HG02623 (cell line): ENCODE results near the gene TLR4.
A peak's percentile ranks its signal among the peaks of the same experiment; 100 is the strongest.

Experiments
- ATAC-seq: cut with Tn5 transposase; IDR thresholded peaks from one replicate; pipeline ENCODE4 v1.9.1; 2021; ENCODE audit warnings: moderate library complexity; ENCODE audit not compliant: unreplicated experiment

TLR4 gene

DNA sequence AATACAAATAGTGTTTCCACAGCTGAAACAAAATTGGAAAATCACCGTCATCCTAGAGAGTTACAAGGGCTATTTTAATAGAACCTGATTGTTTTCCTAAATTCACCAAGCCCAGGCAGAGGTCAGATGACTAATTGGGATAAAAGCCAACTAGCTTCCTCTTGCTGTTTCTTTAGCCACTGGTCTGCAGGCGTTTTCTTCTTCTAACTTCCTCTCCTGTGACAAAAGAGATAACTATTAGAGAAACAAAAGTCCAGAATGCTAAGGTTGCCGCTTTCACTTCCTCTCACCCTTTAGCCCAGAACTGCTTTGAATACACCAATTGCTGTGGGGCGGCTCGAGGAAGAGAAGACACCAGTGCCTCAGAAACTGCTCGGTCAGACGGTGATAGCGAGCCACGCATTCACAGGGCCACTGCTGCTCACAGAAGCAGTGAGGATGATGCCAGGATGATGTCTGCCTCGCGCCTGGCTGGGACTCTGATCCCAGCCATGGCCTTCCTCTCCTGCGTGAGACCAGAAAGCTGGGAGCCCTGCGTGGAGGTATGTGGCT lies at the start of gene TLR4:
TSS of gene TLR4 (plus strand) at position 380 of the 552 bp plus-strand sequence. CDS start at position 450, 70 bp downstream.
- peak; percentile 100 for ATAC-seq

DNA sequence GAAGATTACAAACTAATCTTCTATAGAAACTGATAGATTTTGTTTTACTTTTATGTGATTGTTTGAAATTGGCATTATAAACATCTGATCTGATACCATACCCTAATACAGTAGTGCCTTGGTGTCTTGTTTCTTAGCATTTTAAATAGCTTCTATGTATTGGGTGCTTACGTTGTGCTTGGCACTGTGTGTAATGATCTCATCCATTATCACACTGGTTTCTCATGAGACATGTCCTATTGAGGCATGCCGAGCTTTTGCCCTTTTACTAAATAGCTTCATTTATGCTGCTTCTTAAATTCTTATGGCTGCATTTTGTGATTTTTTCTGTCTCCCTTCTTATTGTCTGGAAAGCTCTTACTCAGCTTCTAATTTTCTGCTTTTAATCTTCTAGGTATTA lies 48.2 kb upstream of the TLR4 start:
- no peak for ATAC-seq

DNA sequence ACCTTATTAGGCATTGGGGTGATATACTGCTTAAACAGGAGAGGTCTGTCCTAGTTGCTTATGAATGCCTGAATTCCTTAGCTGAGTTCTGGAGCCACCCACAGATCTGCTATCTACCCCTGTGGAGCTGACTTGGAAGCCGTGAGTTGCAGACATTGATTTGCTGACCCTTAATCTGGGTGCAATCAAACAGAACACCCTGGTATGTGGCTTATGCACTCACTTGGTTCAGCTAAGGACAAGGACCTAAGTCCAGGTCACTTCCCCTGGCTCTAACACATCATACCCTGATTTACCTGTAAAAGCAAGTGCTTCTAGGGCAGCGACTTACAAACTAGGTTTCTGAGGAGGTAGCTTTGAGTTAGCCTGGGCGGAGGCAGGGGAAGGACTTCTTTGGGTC lies 41.6 kb upstream of the TLR4 start:
- ATAC-seq, result no peak

DNA sequence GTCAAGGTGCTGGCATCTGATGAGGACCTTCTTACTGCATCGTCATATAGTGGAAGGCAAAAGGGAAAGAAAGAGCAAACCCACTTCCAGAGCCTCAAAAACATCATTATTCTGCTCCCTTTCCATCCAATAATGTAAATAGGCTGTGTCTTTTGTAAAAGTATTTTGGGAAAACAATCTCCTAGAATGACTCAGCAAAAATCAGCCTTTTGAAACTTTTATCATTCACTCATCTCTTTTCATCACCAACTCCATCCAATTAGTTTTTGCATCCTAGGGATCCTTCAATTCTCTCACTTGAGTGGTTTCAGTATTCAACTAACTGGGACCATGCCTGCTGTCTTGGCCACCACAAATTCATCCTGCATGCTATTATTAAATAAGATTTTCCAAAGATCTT lies 39.8 kb upstream of the TLR4 start:
- no peak for ATAC-seq

DNA sequence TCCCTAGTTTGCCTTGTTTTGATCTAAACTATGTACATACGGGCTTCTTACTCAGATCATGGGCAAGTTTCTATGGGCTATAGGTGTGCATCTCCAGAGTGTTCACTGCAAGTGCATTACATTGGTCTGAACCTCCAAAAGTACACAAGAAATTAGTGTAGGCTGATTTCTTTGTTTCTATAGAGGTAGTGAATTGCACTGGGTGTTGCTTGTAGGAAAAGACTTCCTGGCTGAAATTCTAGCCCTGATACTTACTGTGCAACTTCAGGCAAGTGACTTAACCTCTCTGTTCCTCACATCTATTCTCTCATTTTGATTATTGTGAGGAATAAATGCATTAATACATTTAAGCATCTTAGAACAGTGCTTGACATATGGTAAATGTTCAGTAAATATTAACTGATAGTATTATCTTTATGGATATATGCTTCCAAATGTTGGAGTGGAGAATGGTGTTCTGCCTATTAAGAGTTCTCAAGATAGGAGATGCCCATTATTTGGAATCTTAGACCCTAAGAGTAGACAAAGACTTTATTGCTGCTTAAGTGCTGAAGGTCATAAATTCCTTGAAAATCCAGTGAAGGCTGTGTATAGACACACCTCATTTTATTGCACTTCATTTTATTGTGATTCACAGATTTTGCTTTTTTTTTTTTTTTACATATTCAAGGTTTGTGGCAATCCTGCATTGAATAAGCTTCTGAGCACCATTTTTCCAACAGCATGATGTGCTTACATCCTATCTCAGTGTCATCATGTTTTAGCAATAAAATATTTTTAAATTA lies 38.4 kb upstream of the TLR4 start:
- ATAC-seq, result no peak

DNA sequence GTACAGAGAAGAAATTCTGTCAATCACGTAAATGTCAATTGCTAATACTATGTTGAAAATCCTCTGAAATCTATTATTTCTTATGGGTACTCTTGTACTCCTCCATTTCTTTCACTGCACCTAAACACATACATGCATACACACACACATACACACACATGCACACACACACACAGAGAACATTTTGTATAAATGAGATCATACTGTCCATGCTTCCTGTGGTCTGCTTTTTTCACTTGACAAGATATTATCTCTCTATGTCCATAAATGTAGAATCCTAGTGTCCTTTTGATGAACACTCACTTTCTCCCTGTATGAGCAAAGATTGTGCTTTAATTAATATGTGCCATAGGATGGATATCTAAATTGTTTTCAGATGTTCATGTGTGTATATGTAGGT lies 32.7 kb upstream of the TLR4 start:
- no peak for ATAC-seq

DNA sequence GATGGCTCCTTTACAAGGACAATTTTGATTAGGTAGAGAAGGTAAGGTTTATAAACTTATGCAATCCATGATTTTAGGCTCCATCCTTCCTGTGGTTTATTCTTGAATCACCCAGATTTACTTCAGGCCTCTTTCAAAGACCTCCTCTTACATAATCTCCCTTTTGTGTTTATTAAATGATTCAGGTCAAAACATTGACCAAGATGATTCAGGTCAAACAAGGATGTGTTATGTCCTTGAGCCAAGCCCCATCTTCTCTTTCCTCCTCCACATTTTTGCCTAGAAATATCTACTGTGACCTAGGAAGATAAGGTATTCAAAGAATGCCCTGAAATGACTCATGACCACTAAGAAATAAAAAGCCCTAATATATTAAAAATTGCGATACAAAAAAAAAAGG lies 31.8 kb upstream of the TLR4 start:
- no peak for ATAC-seq

DNA sequence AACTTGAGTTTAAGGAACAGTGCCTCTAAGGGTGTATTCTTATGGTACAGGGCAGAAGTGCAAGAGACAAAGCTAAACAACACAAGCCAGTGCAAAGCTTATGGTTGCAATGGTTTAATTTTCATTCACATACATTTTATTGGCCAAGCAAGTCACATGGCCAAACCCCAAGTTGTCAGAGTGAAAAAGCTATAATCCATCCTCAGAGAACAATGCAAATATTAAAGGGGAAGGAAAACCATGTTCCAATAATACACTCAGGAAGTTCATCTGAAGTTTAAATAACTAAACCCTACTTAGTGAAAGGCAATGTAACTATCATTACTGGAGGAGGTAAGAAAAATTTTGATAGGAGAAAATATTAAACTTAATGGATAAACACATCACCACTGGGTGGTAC lies 26.6 kb upstream of the TLR4 start:
- ATAC-seq, result no peak

DNA sequence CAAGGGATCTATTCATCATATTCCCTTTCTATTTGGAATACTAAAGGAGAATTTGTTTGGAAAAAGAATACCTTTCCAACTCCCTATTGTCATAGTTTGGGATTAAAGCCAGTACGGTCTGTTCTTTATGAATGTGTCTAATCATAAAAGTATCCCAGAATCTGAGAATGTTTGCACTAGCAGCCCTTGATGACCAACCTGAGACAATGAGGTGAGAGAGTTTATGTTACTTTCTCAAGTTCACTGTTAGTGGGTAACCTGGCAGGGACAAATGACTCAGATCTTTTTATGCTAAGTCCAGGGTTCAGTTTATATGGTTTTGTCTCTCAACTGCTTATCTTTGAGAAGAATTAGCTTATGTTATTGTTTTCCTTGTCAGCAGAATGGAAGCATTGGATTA lies 25.3 kb upstream of the TLR4 start:
- peak; percentile 38 for ATAC-seq

DNA sequence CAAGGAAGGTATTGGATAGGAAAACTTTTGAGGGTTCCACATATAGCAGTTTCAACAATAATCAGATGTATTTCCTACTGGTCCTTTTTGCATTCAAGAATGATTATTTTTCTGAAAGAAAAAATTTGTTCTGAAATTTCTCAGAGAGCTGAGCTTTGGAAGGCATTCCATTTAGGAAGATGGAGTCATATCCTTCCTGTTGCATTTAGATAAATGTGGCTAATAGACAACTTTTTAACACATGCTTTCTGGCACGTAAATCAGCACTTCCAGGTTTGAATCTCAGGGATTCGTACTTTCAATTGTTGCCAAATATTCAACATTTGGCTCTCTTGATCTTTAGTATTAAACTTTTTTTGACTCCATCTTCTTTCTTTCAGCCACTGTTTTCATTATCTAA lies 24.8 kb upstream of the TLR4 start:
- no peak for ATAC-seq

DNA sequence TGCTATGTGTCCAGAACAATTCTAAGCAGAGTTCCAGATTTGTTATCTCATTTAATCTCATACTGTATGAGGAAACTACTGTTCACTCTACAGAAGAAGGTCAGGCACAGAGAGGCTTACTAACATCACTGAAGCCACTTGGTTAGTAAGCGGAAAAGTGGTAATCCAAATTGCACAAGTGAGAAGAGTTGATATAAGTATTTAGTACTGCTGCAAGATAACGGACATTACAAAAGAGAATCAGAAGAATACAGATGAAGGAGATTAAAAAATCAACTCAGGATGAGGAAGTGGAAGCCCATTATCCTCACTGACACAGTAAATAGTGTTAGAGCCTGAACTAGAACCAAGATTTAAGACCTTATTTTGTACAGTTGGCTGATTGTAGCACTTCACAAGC lies 22.3 kb upstream of the TLR4 start:
- no peak for ATAC-seq

DNA sequence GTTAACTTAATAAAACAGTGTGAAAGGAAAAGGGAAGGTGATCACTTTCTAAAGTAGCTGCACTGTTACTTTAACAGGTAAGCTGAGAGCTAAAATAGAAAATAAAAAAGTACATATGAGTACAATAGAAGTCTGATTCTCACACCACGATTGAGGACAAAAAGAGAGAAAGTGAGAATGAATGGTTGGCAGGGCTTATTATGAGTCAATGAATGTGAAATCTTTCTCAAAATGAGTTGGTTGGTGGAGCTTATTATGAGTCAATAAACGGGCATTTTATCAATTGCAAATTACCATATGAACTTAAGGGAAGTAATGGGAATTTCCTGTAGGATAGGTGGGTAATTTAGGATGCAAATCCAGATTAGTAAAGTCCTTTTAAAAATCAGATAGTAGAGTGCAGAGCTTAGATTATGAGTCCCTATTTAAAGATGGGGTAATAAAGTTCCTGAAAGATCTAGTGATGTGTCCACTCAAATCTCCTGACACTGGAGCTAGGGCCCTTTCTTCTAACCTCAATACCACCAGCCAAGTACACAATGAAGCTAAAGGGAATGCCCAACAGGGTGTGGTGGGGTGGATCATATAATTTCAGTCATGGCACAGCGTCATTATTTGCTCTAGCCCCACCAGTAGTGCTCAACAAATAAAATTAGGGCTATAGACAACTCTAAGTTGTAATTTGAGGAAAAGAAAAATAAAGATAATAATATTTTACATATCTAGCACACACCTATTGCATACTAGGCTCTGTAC lies 21.1 kb upstream of the TLR4 start:
- ATAC-seq, result peak; percentile 63

DNA sequence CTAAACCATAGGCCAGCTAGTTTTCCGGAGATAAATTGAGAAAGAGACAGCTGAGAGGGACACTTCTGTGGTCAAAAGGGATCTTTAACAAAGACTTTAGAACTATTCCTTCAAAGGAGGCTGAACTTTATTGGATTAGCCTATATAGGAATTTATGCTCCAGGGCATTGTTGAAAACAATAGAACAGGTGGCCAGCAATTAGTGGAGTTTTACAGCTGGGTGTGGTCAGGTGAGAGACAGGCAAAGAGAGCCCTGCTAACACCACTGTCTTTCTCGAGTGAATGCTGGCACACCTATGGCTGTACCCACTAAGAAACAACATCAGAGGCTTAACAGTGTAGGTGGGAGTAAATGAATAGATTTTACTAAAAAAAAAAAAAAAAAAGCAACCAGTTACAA lies 16.7 kb upstream of the TLR4 start:
- ATAC-seq, result no peak

DNA sequence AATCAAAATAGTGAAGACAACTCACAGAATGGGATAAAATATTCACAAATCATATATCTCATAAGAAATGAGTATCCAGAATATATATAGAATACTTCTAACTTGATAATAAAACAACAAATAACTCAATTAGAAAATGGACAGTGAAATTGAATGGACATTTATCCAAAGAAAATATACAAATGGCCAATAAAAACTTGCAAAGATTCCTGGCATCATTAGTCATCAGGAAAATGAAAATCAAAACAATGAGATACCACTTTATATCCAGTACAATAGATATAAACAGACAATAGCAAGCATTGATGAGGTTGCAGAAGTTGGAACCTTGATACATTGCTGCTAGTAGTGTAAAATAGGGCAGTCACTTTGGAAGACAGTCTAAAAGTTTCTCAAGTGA lies 12.8 kb upstream of the TLR4 start:
- no peak for ATAC-seq

DNA sequence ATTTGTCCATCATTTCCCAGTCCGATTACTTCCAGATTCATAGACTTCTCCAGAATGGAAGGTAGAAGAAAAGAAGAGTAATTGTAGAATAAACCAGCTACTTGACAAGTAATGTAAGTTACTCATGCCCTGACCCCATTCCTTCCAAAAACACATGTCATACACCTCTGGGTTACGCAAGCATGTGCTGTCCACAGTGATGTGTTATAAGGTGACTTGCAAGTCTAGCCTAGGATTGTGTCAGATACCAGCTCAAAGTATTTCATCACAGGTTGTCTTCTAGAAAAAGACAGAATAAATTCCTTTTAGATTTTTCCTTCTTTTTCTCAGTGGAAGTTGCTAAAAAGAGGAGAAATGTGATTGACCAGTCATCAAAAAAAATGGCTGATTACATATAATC lies 8.0 kb upstream of the TLR4 start:
- ATAC-seq, result no peak

DNA sequence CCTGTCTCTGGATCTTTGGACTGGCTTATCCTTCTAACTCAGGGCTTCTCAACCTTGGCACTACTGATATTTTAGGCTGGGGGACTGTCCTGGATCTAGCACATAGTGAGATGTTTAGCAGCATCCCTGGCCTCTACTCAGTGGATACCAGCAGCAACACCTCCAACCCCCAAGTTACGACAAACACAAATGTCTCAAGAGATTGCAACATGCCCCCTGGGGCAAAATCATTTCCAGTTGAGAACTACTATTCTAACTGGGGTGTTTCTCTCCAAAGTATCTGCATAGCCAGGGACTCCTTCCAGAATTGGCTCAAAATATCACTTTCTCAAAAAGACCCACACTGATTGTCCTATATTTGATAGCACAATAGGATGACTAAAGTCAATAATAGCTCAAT lies 7.2 kb upstream of the TLR4 start:
- ATAC-seq, result no peak

DNA sequence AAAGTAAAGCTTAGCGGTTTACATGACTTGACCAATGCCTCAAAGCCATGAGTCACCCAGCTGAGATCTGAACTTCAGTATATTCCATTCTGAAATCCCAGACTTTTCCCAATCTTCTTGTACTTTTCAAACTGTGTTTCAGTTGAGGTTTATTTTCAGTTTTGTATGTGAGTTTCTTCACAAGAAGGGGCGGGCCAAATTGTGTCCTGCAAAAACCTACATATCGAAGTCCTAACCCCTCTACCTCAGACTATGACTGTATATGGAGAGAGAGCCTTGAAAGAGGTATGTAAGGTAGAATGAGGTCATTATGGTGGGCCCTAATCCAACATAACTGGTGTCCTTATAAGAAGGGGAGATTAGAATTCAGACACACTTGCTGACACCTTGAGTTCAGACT lies 666 bp upstream of the TLR4 start:
- no peak for ATAC-seq

DNA sequence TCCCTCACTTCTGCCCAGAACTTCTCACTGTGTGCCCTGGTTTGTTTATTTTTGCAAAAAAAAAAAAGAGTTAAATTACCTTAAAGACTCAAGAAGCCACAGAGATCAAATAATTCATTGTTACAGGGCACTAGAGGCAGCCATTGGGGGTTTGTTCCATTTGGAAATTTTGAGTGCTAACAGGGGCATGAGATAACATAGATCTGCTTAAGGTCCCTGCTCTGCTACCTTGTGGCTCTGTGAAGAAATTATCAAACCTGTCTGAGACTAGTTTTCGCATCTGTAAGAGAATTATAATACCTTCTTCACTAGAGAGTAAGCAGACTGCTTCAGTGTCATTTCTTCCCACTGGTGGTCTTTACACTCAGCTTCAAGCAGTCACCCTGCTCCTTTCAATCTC lies 394 bp downstream of the TLR4 start:
- ATAC-seq, result no peak

DNA sequence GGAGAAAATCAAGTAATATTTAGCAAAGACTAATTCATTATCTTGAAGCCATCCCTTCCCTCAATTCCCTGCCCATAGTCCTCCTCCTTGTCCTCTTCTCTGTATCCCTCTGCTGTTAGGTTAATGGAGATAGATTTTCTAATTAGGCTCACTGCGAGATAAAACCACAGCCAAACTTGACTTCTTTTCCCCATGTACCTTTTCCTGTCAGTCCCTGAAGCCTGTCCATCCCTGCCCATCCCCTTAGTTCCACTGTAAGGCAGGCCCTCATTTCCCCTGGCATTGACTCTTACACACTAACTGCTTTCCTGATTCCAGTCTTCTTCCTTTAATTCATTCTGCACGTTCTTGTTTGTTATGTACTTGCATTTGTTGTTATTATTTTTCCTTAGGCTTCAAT lies 1.2 kb downstream of the TLR4 start:
- ATAC-seq, result no peak

DNA sequence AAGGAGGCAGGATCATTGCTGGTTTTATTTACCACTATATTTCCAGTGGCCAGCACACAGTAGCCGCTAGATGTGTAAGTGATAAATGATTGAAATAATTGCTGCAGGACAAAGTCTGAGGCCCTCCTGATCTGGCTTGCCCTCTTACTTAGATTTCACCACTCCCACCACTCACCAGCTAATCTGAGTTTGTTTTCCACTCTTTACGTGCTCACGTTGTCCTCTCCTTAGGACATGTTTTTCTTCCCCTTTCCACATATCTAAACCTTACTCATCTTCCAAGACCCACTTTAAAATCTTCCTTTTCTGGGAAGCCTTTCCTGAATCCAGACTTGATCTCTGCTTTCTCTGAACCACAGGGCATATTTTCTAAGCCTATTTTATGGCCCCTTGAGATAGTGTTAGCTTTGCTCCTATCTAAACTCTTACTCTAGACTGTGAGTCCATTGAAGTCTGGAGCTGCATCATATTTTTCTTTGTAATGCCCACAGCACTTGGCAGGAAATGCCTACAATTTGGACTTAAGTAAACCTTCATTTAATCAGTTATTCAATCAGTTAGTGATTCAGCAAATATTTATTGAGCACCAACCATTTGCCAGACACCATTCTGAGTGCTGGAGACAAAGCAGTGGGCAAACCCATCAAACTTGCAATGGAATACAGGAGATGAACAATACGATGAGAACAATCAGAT lies 2.4 kb downstream of the TLR4 start:
- ATAC-seq, result no peak

DNA sequence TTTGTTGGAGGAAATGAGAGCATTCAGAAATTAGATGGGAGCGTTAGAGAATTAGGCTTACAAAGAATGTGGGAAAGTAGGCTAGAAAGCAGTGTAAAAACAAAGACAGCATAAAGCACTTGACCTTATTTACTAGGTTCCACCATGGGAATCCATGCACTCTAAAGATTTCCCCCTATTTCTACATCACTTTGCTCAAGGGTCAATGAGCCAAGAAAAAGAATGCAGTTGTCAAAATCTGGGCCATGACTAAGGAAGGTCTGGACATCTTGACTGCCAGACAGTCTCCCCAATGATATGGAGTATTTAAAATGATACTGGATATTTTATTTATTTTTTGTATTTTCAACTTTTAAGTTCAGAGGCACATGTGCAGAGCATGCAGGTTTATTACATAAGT lies 3.4 kb downstream of the TLR4 start:
- ATAC-seq, result no peak

DNA sequence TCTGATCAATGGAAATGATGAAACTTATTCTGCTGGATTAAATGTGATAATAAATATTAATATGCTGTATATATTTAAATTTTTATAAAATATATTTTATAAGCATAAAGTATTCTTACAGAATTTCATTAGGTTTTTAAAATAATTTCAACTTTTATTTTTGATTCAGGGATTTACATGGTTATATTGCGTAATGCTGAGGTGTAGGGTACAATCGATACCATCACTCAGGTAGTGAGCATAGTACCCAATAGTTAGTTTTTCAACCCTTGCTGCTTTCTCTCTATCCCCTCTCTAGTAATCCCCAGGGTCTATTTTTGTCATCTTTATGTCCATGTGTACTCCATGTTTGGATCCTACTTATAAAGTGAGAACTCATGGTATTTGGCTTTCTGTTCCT lies 5.7 kb downstream of the TLR4 start:
- ATAC-seq, result no peak
